SK-N-SH treated with all-trans-retinoic acid at 6 μM for 48 hours (cell line): ENCODE data around the gene CC2D1B.

ENCODE experiments used
- ATAC-seq: fragments of 200-7000 bp; cut with Tn5 transposase; 3 replicates; pipeline ENCODE4 v1.9.1; 2020; ENCODE audit warnings: mild to moderate bottlenecking, moderate library complexity
- BACH2 ChIP-seq: fragments of 250-450 bp; sonication (Bioruptor Pico); IDR thresholded peaks from 2 replicates; pipeline ENCODE4 v1.9.0; 2021; ENCODE audit warnings: mild to moderate bottlenecking, borderline replicate concordance
- CREB5 ChIP-seq: fragments of 250-450 bp; sonication (Bioruptor Pico); IDR thresholded peaks from 2 replicates; pipeline ENCODE4 v1.5.1; 2020; ENCODE audit warnings: low read depth, mild to moderate bottlenecking, moderate library complexity
- CSDC2 ChIP-seq: fragments of 250-450 bp; sonication (Bioruptor Pico); IDR thresholded peaks from 2 replicates; pipeline ENCODE4 v1.5.0; 2020; ENCODE audit warnings: mild to moderate bottlenecking, moderate library complexity
- ESRRG ChIP-seq: fragments of 250-450 bp; sonication (Bioruptor Pico); IDR thresholded peaks from 2 replicates; pipeline ENCODE4 v1.6.1; 2021; ENCODE audit warnings: mild to moderate bottlenecking
- GLIS3 ChIP-seq: fragments of 250-450 bp; sonication (Bioruptor Pico); IDR thresholded peaks from 2 replicates; pipeline ENCODE4 v1.5.0; 2020; ENCODE audit warnings: mild to moderate bottlenecking, moderate library complexity
- ISL1 ChIP-seq: fragments of 250-450 bp; sonication (Bioruptor Pico); IDR thresholded peaks from 2 replicates; pipeline ENCODE4 v2.1.2; 2022; ENCODE audit warnings: mild to moderate bottlenecking, moderate library complexity
- OSR1 ChIP-seq: fragments of 250-450 bp; sonication (Bioruptor Pico); IDR thresholded peaks from 2 replicates; pipeline ENCODE4 v1.8.0; 2022; ENCODE audit warnings: moderate library complexity, mild to moderate bottlenecking, inconsistent platforms
- POU6F1 ChIP-seq: fragments of 250-450 bp; sonication (Bioruptor Pico); IDR thresholded peaks from 2 replicates; pipeline ENCODE4 v1.8.0; 2021; ENCODE audit warnings: low read depth, mild to moderate bottlenecking, moderate library complexity, borderline replicate concordance
- PPARA ChIP-seq: fragments of 250-450 bp; sonication (Bioruptor Pico); IDR thresholded peaks from 2 replicates; pipeline ENCODE4 v1.5.0; 2020; ENCODE audit warnings: mild to moderate bottlenecking, borderline replicate concordance
- RARB ChIP-seq: fragments of 250-450 bp; sonication (Bioruptor Pico); IDR thresholded peaks from 2 replicates; pipeline ENCODE4 v1.8.0; 2021; ENCODE audit warnings: mild to moderate bottlenecking, moderate library complexity
- SNAI2 ChIP-seq: fragments of 250-450 bp; sonication (Bioruptor Pico); IDR thresholded peaks from 2 replicates; pipeline ENCODE4 v1.5.0; 2020; ENCODE audit warnings: mild to moderate bottlenecking, moderate library complexity
- TCF4 ChIP-seq: fragments of 250-450 bp; sonication (Bioruptor Pico); IDR thresholded peaks from 2 replicates; pipeline ENCODE4 v1.8.0; 2021; ENCODE audit warnings: mild to moderate bottlenecking, moderate library complexity, borderline replicate concordance
- TOX ChIP-seq: fragments of 250-450 bp; sonication (Bioruptor Pico); IDR thresholded peaks from 2 replicates; pipeline ENCODE4 v1.8.0; 2021; ENCODE audit warnings: mild to moderate bottlenecking, moderate library complexity, borderline replicate concordance
- TSHZ2 ChIP-seq: fragments of 250-450 bp; sonication (Bioruptor Pico); IDR thresholded peaks from 2 replicates; pipeline ENCODE4 v1.5.0; 2020; ENCODE audit warnings: mild to moderate bottlenecking, moderate library complexity
- ZC3H10 ChIP-seq: fragments of 250-450 bp; sonication (Bioruptor Pico); IDR thresholded peaks from 2 replicates; pipeline ENCODE4 v1.5.1; 2021; ENCODE audit warnings: mild to moderate bottlenecking, moderate library complexity
- ZFP3 ChIP-seq: fragments of 250-450 bp; sonication (Bioruptor Pico); IDR thresholded peaks from 2 replicates; pipeline ENCODE4 v1.5.0; 2020; ENCODE audit warnings: mild to moderate bottlenecking, moderate library complexity
- ZFP30 ChIP-seq: fragments of 450-650 bp; formaldehyde crosslinking; IDR thresholded peaks from 2 replicates; pipeline ENCODE4 v1.5.0; 2022; ENCODE audit warnings: mild to moderate bottlenecking, moderate library complexity
- ZNF565 ChIP-seq: fragments of 450-650 bp; formaldehyde crosslinking; conservative IDR thresholded peaks from 2 replicates; pipeline ENCODE4 v1.5.0; 2020; ENCODE audit warnings: low read depth, mild to moderate bottlenecking, moderate library complexity
- ZNF70 ChIP-seq: fragments of 450-650 bp; formaldehyde crosslinking; IDR thresholded peaks from 2 replicates; pipeline ENCODE4 v1.5.0; 2020; ENCODE audit warnings: mild to moderate bottlenecking, moderate library complexity
- ZNF8 ChIP-seq: fragments of 450-650 bp; formaldehyde crosslinking; IDR thresholded peaks from 2 replicates; pipeline ENCODE4 v1.5.0; 2020; ENCODE audit warnings: mild to moderate bottlenecking, moderate library complexity
- TF ChIP-seq, protein P1 (sequence below): fragments of 250-450 bp; sonication (Bioruptor Pico); IDR thresholded peaks from 2 replicates; pipeline ENCODE4 v1.5.1; 2021; ENCODE audit warnings: mild to moderate bottlenecking, moderate library complexity
- TF ChIP-seq, protein P2 (sequence below): fragments of 250-450 bp; sonication (Bioruptor Pico); IDR thresholded peaks from 2 replicates; pipeline ENCODE4 v1.8.0; 2020; ENCODE audit warnings: mild to moderate bottlenecking, moderate library complexity, borderline replicate concordance

The CC2D1B gene

GRCh38 chr1:52365071-52365745, 797 bp downstream of the CC2D1B start (continued):
- TF ChIP-seq TSHZ2 (CRISPR knock-in tag), result no peak
- no peak for TF ChIP-seq ISL1 (CRISPR knock-in tag)
- no peak for TF ChIP-seq ZFP3 (CRISPR knock-in tag)
- TF ChIP-seq ZC3H10, result no peak
- no peak for TF ChIP-seq PPARA (CRISPR knock-in tag)
- no peak for TF ChIP-seq GLIS3 (CRISPR knock-in tag)
- TF ChIP-seq RARB (CRISPR knock-in tag), result no peak
- TF ChIP-seq, protein P1, sequence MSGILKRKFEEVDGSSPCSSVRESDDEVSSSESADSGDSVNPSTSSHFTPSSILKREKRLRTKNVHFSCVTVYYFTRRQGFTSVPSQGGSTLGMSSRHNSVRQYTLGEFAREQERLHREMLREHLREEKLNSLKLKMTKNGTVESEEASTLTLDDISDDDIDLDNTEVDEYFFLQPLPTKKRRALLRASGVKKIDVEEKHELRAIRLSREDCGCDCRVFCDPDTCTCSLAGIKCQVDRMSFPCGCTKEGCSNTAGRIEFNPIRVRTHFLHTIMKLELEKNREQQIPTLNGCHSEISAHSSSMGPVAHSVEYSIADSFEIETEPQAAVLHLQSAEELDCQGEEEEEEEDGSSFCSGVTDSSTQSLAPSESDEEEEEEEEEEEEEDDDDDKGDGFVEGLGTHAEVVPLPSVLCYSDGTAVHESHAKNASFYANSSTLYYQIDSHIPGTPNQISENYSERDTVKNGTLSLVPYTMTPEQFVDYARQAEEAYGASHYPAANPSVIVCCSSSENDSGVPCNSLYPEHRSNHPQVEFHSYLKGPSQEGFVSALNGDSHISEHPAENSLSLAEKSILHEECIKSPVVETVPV, result no peak
- no peak for TF ChIP-seq ZFP30 (CRISPR knock-in tag)
- TF ChIP-seq TCF4 (CRISPR knock-in tag), result no peak
- no peak for TF ChIP-seq SNAI2 (CRISPR knock-in tag)
- TF ChIP-seq ESRRG (CRISPR knock-in tag), result no peak

DNA sequence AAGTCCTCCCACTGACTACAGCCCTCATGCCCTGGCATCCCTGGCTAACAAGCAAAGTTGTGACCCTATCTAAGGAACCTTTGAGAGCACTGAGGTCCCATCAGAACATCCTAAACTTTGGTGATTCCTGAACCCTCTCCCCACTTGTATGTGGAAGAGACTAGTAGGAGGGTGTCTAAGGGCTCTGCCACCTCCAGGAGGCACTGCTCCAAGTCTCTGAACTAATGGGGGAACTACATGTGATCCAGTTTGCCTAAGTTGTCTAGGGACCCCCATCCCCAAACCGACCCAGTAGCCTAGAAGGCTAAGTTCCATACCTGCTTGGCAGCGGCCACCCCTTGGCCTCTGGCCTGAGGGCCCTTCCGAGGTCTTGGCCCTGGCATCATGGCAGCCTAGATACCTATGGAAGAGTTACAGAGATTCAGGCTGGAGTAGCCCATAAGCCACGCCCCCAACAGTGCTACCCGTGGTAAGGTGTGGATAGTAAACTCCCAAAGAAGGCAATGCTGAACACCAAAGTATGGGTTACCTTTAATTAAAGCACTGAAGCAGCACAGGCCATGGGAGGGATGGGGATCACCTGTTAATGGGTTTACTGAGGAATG, 1.7 kb downstream of the CC2D1B start:
- TF ChIP-seq TOX (CRISPR knock-in tag), result no peak
- no peak for TF ChIP-seq CSDC2
- no peak for TF ChIP-seq TCF4 (CRISPR knock-in tag)
- TF ChIP-seq GLIS3 (CRISPR knock-in tag), result no peak
- TF ChIP-seq BACH2 (CRISPR knock-in tag), result no peak
- no peak for TF ChIP-seq ESRRG (CRISPR knock-in tag)
- no peak for TF ChIP-seq POU6F1 (CRISPR knock-in tag)
- TF ChIP-seq, protein P1, result no peak
- no peak for TF ChIP-seq RARB (CRISPR knock-in tag)
- no peak for TF ChIP-seq OSR1 (CRISPR knock-in tag)
- TF ChIP-seq ZFP30 (CRISPR knock-in tag), result no peak
- ATAC-seq, result no peak

DNA sequence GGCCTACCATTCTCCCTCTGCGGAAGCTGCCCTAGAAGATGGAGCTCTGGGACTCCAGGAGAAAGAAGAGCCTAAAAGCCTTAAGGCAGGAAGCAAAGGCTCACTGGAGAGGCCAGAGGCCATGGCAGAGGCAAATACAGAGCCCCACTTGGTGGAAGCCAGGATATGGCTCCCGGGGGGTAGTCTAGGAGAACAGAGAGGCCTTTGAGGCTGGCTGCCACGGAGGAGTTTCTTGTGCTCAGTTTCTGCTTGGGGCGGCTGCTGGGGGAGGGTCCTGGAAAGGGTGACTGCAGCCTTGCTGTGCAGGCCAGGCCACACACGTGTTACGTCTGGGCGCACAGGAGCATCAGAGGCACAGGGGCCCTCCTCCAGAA, 5.4 kb downstream of the CC2D1B start:
- no peak for ATAC-seq
- TF ChIP-seq TOX (CRISPR knock-in tag) (no peak), ZNF8 (CRISPR knock-in tag) (no peak), CREB5 (CRISPR knock-in tag) (no peak), GLIS3 (CRISPR knock-in tag) (no peak), CSDC2 (no peak), ZNF70 (no peak), ZNF565 (CRISPR knock-in tag) (no peak), PPARA (CRISPR knock-in tag) (no peak), POU6F1 (CRISPR knock-in tag) (no peak)
- TF ChIP-seq, protein P2, sequence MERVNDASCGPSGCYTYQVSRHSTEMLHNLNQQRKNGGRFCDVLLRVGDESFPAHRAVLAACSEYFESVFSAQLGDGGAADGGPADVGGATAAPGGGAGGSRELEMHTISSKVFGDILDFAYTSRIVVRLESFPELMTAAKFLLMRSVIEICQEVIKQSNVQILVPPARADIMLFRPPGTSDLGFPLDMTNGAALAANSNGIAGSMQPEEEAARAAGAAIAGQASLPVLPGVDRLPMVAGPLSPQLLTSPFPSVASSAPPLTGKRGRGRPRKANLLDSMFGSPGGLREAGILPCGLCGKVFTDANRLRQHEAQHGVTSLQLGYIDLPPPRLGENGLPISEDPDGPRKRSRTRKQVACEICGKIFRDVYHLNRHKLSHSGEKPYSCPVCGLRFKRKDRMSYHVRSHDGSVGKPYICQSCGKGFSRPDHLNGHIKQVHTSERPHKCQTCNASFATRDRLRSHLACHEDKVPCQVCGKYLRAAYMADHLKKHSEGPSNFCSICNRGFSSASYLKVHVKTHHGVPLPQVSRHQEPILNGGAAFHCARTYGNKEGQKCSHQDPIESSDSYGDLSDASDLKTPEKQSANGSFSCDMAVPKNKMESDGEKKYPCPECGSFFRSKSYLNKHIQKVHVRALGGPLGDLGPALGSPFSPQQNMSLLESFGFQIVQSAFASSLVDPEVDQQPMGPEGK (CRISPR knock-in tag), result no peak
